ENCODE data around the gene BCL6.

- no peak for TF ChIP-seq CTCF (IDR thresholded peaks at IDR 0.05)
- no peak for TF ChIP-seq POLR2A (IDR thresholded peaks at IDR 0.05)
Observed at GRCh38 chr3:187700249-187700648, 45.0 kb downstream of the BCL6 start.
